HG02852 (cell line): Measurements from ENCODE around the gene HSD17B8.

Experiments
- ATAC-seq: cut with Tn5 transposase; IDR thresholded peaks from one replicate; pipeline ENCODE4 v1.9.1; 2021; ENCODE audit warnings: mild to moderate bottlenecking, moderate library complexity; ENCODE audit not compliant: unreplicated experiment

Gene HSD17B8

DNA sequence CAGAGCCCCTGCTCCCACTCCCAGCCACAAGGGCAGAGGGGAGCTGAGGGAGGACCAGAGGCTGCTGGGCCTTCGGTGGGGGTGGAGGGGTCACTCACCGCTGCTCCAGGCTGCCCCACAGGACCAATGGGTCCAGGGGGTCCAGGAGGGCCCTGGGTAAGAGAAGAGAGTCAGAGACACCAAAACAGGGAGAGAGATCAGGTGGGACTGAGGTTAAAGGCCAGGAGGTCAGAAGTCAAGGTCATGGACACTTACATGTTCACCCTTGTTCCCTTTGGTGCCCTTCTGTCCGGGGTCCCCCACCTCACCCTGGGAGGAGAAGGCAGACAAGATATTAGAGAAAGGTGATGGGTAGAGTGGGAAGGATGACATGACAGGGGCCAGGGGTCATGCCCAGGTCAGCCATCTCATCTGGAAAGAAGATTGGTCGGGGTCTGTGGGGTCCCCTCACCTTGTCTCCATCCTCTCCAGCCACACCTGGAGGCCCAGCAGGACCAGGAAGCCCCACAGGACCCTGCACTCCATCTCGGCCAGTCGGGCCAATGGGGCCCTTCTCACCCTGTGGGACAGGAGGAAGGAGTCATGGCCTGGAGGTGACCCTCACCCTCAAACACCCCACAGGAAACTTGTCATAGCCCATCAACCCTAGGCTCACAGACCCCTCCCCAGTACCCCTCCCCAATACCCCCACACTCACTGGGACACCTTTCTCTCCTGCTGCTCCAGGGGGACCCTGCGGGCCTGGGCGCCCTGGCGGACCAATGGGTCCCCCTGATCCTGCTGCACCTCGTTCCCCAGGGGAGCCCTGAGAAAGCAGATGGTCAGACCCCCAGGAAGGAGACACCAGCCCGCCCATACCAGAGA, 33.2 kb upstream of the HSD17B8 start:
- no peak for ATAC-seq

DNA sequence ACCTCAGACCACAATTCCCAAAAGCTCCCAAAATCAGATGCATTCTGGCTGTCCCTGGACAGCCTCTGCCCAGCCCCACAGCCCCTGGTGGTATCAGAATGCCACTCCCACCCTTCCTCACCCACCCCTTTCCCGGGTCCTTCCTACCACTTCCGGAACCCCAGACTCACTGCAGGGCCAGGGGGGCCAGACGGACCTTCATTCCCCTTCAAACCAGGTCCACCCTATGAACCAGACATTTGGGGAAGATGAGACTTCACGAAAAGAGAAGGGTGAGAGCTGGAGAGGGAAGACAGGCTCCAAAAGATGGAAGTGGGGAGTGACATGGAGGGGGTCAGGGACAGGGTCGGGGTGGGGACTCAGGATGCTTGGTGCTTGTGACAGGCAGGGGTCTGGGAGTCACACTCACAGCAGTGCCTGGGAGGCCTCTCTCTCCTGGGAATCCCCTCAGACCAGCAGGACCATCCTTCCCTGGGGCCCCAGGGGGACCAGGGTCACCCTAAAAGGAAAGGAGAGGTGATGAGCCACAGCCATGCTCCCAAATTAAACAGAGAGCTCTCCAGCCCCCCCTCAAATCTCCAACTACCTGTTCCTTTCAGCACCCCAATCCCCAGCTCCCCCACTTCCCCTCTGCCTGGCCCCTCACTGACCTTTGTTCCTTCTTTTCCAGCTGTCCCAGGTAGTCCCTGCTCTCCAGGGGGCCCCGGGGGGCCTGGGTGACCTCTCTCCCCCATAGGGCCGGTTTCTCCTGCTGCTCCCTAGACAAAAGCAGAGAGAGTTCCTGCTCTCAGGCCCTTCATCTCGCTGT, 32.4 kb upstream of the HSD17B8 start:
- no peak for ATAC-seq

GRCh38 chr6:33172688-33173534, 31.5 kb upstream of the HSD17B8 start:
- no peak for ATAC-seq

DNA sequence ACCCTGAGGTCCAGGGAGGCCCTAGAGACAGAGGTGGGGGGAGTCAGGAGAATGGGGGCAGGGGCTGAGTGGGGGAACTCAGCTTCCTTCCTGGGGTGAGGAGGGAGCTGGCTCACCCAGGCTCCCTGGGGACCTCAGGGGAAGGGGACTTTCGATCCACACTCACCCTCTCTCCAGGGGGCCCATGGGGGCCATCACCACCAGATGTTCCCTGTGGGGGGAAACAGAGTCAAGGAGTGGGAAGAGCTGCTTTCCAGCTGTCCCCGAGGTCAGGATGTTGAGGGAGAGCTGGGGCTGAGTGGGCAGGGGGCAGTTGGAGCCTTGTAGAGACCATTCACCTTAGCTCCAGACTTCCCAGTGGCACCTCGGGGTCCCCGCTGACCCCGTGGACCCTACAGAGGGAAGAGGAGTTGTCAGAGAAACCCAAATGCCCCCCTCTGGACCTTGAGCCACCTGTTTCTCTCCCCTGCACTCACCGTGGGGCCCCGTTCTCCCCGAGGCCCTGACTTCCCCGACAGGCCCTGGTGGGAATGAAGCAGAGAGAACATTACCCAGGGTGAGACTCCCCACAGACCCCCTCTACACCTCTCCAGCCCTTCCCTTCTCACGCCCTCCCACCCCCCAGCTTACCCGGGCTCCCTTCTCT, 30.8 kb upstream of the HSD17B8 start:
- ATAC-seq: no peak

GRCh38 chr6:33174784-33175183, 29.7 kb upstream of the HSD17B8 start:
- no peak for ATAC-seq

GRCh38 chr6:33175436-33176069, 28.9 kb upstream of the HSD17B8 start:
- ATAC-seq: no peak

DNA sequence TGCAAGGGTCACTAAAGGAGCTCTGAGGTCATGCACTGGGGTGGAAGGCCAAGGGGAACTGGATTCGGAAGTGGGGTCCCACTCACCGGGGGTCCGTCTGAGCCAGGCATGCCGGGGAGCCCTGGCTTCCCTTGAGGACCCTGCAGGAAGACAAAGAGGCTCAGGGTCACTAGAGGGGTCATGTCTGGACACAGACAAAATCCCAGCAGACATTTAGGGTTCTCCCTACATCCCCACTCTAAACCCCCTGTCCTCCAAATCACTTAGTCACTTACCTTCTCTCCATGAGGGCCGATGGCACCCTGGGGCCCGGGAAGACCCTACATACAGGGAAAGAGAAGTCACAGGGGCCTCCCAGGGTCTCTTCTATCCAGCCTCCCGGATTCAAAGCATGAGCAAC, 27.5 kb upstream of the HSD17B8 start:
- no peak for ATAC-seq

DNA sequence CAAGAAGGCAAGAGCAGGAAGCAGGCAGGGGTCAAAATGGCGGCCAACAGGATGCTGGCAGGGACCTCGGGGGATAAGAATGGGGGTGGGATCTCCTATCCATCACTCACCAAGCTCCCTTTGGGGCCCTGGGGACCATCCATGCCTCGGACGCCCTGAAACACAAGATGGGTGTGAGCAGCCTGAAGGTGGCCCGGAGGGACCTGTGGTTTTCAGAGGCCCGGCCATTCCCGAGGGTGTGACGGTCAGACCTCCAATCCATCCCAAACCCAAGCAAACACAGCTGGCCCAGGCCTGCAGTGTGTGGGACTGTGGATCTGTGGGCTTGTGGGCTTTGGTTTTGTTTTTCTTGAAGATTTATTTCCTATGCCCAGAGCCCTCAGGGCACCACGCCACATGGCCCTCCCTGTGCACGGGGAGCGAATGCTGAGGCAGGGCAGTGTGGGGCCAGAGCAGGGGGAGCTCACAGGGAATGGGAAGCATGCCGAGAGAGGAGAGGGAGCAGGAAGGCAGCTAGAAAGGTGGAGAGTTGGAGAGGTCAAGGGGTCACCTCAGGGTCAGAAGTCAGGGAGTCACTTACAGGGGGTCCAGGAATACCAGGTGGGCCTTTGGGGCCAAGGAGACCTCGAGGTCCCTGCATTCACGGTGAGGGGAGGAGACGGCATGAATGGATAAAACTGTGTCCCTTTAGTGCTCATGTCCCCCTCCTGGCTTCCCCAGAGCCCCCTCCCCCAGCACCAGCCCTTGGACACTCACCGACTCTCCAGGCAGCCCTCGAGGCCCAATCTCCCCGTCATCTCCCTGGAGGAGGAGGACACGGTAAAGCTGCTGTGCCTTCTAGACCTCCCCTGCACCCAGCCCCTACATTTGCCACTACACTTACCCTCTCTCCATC, 26.7 kb upstream of the HSD17B8 start:
- no peak for ATAC-seq

GRCh38 chr6:33178755-33179475, 25.5 kb upstream of the HSD17B8 start:
- no peak for ATAC-seq

GRCh38 chr6:33181141-33181540, 23.3 kb upstream of the HSD17B8 start:
- ATAC-seq: no peak

GRCh38 chr6:33183071-33183683, 21.3 kb upstream of the HSD17B8 start:
- ATAC-seq: no peak

GRCh38 chr6:33185190-33185589, 19.3 kb upstream of the HSD17B8 start:
- no peak for ATAC-seq

GRCh38 chr6:33185654-33186187, 18.7 kb upstream of the HSD17B8 start:
- no peak for ATAC-seq

GRCh38 chr6:33187809-33188208, 16.6 kb upstream of the HSD17B8 start:
- ATAC-seq: no peak

- ATAC-seq: no peak
Observed at GRCh38 chr6:33189164-33189563, 15.3 kb upstream of the HSD17B8 start.

DNA sequence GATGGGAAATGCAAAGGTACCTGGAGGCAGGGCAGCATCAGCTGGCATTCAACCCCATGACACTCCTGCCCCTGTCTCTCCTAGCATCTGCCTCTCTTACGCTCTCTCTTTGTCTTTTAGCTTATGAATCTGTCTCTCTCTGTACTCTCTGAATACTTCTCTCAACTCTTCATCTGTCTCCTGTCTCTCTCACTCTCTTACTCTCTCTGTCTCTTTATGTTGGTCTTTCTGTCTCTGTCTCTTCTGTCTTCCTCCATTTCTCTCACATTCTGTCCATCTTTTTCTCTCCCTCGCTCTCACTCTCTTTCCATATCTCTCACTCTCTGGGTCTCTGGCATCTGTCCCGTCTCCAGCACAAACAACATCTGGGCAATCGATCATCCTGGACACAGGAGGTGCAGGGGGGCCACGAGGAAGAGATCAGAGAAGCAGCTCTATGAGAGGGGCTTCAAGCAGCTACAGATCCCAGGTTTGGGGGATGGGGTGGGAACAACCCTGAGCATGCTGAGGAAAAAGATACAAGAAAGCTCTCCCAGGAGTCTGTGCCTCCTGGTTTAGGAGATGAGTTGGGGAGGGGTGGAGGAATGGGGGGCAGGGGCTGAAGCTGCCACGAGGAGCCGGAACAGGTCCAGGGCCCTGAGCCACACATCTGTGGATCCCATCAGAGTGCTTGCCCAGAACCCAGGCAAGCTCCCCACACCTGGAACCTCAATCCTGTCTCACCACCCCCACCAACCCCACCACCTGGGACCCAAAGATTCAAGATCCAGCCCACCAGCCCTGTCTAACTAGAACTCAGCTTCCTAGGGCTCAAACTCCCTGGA, 14.6 kb upstream of the HSD17B8 start:
- no peak for ATAC-seq

DNA sequence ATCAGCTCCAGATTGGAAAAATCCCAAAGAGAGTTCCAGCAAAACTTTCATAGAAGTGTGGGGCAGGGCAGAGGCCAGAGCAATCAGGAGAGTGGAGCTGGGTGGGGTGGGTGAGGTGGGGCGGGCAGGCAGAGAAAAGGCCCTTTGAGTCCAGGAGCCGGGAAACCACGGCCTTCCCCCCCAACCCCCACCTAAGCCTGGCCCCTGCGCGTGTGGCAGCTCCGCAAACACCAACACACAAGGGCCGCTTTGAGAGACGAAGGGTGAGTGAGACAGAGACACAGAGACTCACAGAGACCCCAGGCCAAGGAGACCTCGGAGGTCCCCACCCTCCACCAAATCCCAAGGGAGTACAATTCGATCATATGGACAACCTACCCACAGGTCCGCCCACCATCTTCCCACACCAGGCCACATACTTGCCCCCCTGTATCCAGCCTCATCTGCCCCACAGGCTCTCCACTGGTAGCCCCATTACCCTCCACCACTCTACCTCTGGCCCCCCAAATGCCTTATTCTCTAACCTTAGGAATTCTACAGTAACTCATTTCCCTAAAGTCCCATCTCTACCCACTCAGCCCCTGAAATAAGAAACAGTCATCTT, 13.8 kb upstream of the HSD17B8 start:
- ATAC-seq: no peak
